KOPT-K1 (cell line): Measurements from ENCODE around the gene LPIN1.
"Not testable (repeated sequence)": the region's sequence is repeated elsewhere in the genome, so short reads cannot be mapped to it uniquely, and the experiment has no call there.

Experiments
- H3K27ac ChIP-seq: fragments of 200-600 bp; sonication (generic); 2 replicates; pipeline ENCODE4 v1.5.1; 2016; ENCODE audit warnings: antibody characterized with exemption, mild to moderate bottlenecking, low read depth, low read length; ENCODE audit not compliant: poor library complexity, severe bottlenecking
- H3K36me3 ChIP-seq: fragments of 200-600 bp; sonication (generic); 2 replicates; pipeline ENCODE4 v1.5.1; 2017; ENCODE audit warnings: antibody characterized with exemption, mild to moderate bottlenecking, low read length, moderate library complexity; ENCODE audit not compliant: insufficient read depth
- H3K9me3 ChIP-seq: fragments of 200-600 bp; sonication (generic); 2 replicates; pipeline ENCODE4 v1.5.1; 2017; ENCODE audit warnings: antibody characterized with exemption, low read length, mild to moderate bottlenecking; ENCODE audit not compliant: insufficient read depth, poor library complexity, severe bottlenecking

LPIN1 gene

GRCh38 chr2:11729362-11730212, 16.8 kb upstream of the LPIN1 start:
- H3K27ac ChIP-seq: no peak overlapping the region
- H3K9me3 ChIP-seq: no peaks in the 10 kb centered on the region
- H3K36me3 ChIP-seq: no peaks in the 10 kb centered on the region

DNA sequence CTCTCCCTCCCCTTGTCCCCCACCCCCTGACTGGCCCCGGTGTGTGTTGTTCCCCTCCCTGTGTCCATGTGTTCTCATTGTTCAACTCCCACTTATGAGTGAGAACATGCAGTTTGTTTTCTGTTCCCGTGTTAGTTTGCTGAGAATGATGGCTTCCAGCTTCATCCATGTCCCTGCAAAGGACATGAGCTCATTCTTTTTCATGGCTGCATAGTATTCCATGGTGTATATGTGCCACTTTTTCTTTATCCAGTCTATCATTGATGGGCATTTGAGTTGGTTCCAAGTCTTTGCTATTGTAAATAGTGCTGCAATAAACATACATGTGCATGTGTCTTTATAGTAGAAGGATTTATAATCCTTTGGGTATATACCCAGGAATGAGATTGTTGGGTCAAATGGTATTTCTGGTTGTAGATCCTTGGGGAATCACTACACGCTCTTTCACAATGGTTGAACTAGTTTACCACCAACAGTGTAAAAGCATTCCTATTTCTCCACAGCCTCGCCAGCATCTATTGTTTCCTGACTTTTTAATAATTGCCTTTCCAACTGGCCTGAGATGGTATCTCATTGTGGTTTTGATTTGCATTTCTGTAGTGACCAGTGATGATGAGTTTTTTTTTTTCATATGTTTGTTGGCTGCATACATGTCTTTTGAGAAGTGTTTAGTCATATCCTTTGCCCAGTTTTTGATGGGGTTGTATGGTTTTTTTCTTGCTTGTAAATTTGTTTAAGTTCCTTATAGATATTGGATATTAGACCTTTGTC, 15.0 kb upstream of the LPIN1 start:
- not testable (repeated sequence) for H3K9me3 ChIP-seq, H3K27ac ChIP-seq, H3K36me3 ChIP-seq

- Histone ChIP-seq H3K36me3 (no peaks in the 10 kb centered on the region), H3K9me3 (no peaks in the 10 kb centered on the region), H3K27ac (no peak overlapping the region)
These were observed 13.8 kb upstream of the LPIN1 start for GRCh38 chr2:11732587-11732986.

DNA sequence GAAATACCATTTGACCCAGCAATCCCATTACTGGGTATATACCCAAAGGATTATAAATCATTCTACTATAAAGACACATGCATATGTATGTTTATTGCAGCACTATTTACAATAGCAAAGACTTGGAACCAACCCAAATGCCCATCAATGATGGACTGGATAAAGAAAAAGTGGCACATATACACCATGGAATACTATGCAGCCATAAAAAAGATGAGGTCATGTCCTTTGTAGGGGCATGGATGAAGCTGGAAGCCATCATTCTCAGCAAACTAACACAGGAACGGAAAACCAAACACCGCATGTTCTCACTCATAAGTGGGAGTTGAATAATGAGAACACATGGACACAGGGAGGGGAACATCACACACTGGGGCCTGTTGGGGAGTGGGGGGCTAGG, 8.6 kb upstream of the LPIN1 start:
- H3K36me3 ChIP-seq, H3K27ac ChIP-seq, H3K9me3 ChIP-seq: not testable (repeated sequence)

DNA sequence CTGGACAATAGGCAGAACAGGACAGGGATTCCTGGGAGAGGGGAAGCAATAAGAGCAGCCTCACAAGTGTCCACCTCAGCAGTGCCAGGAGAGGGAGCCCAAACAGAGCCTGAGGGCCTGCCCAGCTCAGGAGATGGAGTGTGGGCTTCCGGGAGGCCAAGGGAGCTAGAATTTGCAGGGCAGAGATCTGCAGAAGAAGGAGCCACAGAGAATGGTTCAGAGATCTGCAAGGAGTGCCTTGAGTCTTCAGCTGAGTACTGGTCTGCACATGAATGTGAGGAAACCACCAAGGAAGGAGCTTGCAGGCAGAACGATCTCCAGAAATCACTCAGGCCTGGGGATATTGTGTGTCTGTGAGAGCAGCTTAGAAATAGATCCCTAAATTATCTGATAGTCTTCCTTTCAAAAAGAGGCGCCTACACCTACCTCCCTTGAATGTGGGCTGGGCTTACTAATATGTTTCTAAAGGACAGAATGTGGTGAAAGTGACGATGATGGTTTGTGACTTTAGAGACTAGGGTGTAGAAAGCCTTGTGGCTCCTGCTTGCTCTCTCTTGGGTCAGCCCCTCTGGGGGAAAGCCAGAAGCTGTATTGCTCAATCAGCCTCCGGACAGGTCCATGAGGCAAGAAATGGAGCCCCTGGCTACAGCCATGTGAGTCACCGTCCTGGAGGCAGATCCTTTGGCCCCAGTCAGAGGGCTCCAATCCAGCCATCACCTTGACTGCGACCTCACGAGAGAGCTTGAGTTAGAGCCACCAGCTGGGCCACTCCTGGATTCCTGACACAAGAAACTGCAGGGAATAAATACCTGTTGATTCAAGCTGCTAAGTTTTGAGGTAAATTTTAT, 7.6 kb upstream of the LPIN1 start:
- H3K36me3 ChIP-seq: no peaks in the 10 kb centered on the region

DNA sequence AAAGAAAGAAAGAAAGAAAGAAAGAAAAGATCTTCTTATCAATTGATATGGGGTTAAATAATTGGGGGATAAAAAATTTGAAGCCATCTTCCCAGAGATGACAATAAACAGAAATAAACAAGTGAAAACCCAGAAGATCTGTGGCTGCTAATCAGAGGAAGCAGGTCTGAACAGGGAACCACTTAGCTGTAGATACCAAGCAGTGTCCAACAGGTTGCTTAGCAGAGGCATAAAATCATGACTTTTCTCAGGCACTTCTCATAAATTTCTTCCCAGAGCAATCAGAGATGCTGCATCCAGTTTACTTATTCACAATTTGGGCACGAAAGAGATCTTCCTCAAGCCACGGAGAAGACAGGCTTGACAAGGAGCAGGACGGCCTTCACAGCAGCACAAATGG, 5.7 kb upstream of the LPIN1 start:
- Histone ChIP-seq H3K9me3 (no peaks in the 10 kb centered on the region), H3K27ac (no peak overlapping the region)

More for the DNA sequence above, 7.6 kb upstream of the LPIN1 start:
- Histone ChIP-seq H3K27ac (no peak overlapping the region), H3K9me3 (no peaks in the 10 kb centered on the region)

GRCh38 chr2:11742317-11742701, 4.1 kb upstream of the LPIN1 start:
- H3K9me3 ChIP-seq: no peaks in the 10 kb centered on the region
- H3K27ac ChIP-seq: no peak overlapping the region
- no peaks in the 10 kb centered on the region for H3K36me3 ChIP-seq

More for the DNA sequence above, 5.7 kb upstream of the LPIN1 start:
- no peaks in the 10 kb centered on the region for H3K36me3 ChIP-seq

GRCh38 chr2:11742702-11743357, 3.6 kb upstream of the LPIN1 start:
- H3K27ac ChIP-seq: peak overlapping the region; percentile 80
- no peaks in the 10 kb centered on the region for H3K9me3 ChIP-seq
- H3K36me3 ChIP-seq: no peaks in the 10 kb centered on the region

DNA sequence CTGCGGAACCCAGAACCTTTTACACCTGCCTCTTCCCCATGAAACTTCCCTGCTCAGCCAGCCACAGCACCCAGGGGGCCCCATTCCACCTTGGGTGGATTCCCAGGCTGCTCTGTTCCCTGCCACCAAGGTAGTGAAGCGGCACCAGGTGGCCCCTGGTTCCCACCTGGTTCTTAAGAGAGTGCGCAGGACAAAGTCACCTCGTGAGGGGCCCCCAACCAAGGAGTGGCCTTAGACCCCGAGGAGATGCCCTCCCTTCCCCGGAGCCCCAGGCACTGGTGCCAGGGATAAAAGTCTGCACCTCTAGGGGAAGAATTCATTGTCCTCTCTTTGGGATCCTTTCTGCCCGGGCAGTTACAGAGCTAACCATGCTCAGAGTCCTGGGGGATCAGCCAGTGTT, 3.1 kb upstream of the LPIN1 start:
- no peaks in the 10 kb centered on the region for H3K36me3 ChIP-seq
- H3K27ac ChIP-seq: peak overlapping the region; percentile 80
- no peaks in the 10 kb centered on the region for H3K9me3 ChIP-seq

DNA sequence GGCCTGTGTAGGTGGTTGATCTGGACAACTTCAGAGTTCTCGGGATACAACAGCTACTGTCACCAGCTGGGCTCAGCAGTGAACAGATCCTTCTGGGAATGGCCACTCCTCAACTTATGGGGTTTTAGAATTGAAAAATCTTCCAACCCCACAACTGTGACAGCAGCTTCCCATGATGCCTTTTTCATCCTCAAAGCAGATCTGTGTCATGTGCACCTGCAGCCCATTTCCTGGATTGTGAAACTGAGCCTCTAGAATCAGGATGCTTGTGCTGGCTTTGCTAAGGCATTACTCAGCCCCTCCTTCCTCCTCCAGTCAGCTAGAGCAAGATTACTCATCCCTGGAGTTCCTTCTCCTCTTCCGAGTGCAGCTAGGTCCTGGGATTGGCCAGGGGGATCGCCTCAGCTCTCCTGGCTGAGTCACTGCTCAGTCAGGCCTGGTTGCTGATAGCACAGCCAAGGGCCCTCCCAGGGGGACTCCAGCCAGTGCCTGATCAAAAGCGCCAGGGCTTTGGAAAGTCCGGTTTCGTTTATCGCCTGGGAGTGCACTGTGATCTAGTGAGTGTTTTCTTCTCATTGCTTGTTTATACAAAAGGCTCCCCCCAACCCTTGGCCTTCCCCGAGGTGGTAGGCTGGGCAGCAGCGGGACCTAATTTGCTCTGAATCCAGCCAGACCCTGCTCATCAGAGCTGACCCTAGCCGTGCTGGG, 2.4 kb upstream of the LPIN1 start:
- no peaks in the 10 kb centered on the region for H3K36me3 ChIP-seq
- no peaks in the 10 kb centered on the region for H3K9me3 ChIP-seq
- H3K27ac ChIP-seq: peak overlapping the region; percentile 80

DNA sequence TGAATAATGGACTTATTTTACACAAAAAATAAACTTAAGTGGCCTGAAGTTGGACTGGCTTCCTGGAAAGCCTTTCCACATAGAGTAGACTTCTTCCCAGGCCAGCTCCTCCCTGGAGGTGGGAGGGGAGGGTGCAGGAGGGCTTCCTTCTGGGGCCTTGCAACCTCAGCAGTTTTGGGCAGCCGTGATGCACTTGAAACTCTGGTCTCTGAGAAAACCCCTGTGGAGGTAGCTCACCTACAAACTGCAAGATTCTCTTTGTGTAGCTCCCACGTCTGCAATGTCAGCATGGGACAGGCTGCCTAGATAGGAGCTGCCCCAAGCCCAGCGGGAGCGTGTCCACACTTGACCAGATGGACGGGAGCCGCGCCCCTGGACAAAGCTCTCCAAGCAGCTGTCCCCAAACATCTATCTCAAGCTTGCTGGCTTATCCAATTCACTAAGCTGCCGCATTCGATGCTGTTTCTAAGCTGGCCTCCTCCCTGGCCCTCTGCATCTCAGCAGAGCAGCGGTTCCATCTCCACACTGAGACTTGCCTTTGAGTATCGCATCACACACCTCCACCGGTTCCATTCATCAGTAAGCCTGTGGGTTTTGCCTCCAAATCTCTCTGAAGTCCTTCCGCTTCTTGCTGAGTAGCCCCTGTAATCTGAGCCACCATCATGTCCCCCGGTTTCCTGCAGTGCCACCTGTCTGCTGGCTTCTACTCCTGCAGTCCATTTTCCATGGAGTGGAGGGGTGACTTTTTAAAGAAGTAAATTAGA, 1.6 kb upstream of the LPIN1 start:
- Histone ChIP-seq H3K36me3 (no peaks in the 10 kb centered on the region), H3K27ac (peak overlapping the region; percentile 80), H3K9me3 (no peaks in the 10 kb centered on the region)

- peak overlapping the region; percentile 80 for H3K27ac ChIP-seq
- H3K9me3 ChIP-seq: no peaks in the 10 kb centered on the region
- H3K36me3 ChIP-seq: no peaks in the 10 kb centered on the region
These were observed 638 bp upstream of the LPIN1 start for GRCh38 chr2:11745613-11746375.

- Histone ChIP-seq H3K9me3 (no peaks in the 10 kb centered on the region), H3K36me3 (no peaks in the 10 kb centered on the region), H3K27ac (peak overlapping the region; percentile 73)
These were observed 501 bp downstream of the LPIN1 start for GRCh38 chr2:11746807-11747459.
